ENCODE results near the gene NXPE1. TPM values are rescaled to one million over a fixed set of nuclear protein-coding genes. Genes with fewer than 3 reads are reported as not detected.

Gene NXPE1
- total and polyA plus RNA-seq, 2 experiments from 2014 or later: not detected

DNA sequence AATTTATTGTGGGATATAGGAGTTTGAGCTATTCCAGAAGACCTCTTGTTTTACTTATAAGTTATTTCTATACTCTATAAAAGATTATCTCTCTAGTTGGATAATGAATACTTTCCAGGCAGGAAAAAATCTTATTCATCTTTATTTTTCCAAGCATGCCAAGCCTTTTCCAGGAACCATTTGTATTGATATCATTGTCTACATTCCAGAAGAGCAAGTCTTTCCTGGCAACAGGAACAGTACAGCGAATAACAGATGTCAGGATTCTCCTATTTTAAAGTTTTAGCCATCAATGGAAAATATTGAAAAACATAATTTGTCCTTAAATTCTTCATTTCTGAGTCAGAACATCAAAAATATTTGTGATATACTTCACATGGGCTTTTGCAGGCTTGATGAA lies 5.2 kb upstream of the NXPE1 start:
- Histone ChIP-seq H3K4me1 (ENCODE audit: insufficient read depth) (peaks cover 14% of the 10 kb centered on the region), H3K4me2 (no peak overlapping the region), H3K9me2 (ENCODE audit: insufficient read depth) (no peaks in the 10 kb centered on the region; the same call in 1 of the 2 replicates), H2AFZ (no peak overlapping the region), H4K20me1 (replicated peaks; ENCODE audit: insufficient read depth) (no peaks in the 10 kb centered on the region), H3K27ac (ENCODE audit: low read depth) (no peak overlapping the region), H3K36me3 (ENCODE audit: insufficient read depth) (no peaks in the 10 kb centered on the region), H3F3A (replicated peaks; ENCODE audit: low read depth) (no peaks in the 10 kb centered on the region), H3K4me3 (no peak overlapping the region), H3K27me3 (ENCODE audit: insufficient read depth) (no peaks in the 10 kb centered on the region), H3K79me2 (replicated peaks; ENCODE audit: insufficient read depth) (no peaks in the 10 kb centered on the region)
- Mint-ChIP-seq H3K36me3 (ENCODE audit: low read depth) (no peaks in the 10 kb centered on the region), H3K4me3 (no peak overlapping the region), H3K4me1 (peaks cover 25% of the 10 kb centered on the region), H3K9me3 (no peaks in the 10 kb centered on the region), H3K27me3 (ENCODE audit: insufficient read depth, low read depth, poor library complexity) (peaks cover 3% of the 10 kb centered on the region), H3K27ac (no peak overlapping the region)
- ATAC-seq (no peak), DNase-seq (ENCODE audit: low spot score) (no peak)
- TF ChIP-seq ZNF331 (CRISPR knock-in tag; IDR thresholded peaks at IDR 0.05; ENCODE audit: low read depth) (no peak), STAT1 (IDR thresholded peaks at IDR 0.05; ENCODE audit: unreplicated experiment) (no peak), POLR2AphosphoS5 (IDR thresholded peaks at IDR 0.05; ENCODE audit: low read depth) (no peak), EZH2 (IDR thresholded peaks at IDR 0.05; ENCODE audit: low read depth, unreplicated experiment) (no peak)
- TF ChIP-seq, protein P1, sequence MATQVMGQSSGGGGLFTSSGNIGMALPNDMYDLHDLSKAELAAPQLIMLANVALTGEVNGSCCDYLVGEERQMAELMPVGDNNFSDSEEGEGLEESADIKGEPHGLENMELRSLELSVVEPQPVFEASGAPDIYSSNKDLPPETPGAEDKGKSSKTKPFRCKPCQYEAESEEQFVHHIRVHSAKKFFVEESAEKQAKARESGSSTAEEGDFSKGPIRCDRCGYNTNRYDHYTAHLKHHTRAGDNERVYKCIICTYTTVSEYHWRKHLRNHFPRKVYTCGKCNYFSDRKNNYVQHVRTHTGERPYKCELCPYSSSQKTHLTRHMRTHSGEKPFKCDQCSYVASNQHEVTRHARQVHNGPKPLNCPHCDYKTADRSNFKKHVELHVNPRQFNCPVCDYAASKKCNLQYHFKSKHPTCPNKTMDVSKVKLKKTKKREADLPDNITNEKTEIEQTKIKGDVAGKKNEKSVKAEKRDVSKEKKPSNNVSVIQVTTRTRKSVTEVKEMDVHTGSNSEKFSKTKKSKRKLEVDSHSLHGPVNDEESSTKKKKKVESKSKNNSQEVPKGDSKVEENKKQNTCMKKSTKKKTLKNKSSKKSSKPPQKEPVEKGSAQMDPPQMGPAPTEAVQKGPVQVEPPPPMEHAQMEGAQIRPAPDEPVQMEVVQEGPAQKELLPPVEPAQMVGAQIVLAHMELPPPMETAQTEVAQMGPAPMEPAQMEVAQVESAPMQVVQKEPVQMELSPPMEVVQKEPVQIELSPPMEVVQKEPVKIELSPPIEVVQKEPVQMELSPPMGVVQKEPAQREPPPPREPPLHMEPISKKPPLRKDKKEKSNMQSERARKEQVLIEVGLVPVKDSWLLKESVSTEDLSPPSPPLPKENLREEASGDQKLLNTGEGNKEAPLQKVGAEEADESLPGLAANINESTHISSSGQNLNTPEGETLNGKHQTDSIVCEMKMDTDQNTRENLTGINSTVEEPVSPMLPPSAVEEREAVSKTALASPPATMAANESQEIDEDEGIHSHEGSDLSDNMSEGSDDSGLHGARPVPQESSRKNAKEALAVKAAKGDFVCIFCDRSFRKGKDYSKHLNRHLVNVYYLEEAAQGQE (IDR thresholded peaks at IDR 0.05; ENCODE audit: unreplicated experiment): no peak
- TF ChIP-seq, protein P2, sequence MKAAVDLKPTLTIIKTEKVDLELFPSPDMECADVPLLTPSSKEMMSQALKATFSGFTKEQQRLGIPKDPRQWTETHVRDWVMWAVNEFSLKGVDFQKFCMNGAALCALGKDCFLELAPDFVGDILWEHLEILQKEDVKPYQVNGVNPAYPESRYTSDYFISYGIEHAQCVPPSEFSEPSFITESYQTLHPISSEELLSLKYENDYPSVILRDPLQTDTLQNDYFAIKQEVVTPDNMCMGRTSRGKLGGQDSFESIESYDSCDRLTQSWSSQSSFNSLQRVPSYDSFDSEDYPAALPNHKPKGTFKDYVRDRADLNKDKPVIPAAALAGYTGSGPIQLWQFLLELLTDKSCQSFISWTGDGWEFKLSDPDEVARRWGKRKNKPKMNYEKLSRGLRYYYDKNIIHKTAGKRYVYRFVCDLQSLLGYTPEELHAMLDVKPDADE (IDR thresholded peaks at IDR 0.05): no peak

DNA sequence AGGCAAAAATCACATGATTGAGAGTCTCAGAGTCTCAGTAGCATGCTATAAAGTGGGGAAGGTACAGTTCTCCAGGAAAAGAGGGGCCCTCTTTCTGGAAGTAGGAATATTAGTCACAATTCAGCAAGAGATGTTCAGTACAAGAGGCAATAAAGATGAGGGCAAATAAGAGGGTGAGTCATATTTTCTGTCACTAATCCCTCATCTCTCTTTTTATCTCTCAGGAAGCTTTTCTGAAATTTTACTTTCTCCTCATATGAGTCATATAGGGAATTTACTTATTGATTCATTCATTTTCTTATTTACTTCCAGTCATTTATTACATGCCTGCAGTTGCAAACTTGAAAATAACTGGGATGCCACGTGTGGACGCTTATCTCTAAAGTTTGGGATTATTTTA lies 3.4 kb upstream of the NXPE1 start:
- peaks cover 5% of the 10 kb centered on the region; the same call in 1 of the 2 replicates for H3K4me1 ChIP-seq (ENCODE audit: insufficient read depth)
- no peak for ATAC-seq
- no peak overlapping the region for H3K27ac Mint-ChIP-seq
- peaks cover 3% of the 10 kb centered on the region for H3K27me3 Mint-ChIP-seq (ENCODE audit: insufficient read depth, low read depth, poor library complexity)
- no peak overlapping the region for H3K27ac ChIP-seq (ENCODE audit: low read depth)
- H3K4me1 Mint-ChIP-seq: peaks cover 25% of the 10 kb centered on the region
- H3K27me3 ChIP-seq (ENCODE audit: insufficient read depth): no peaks in the 10 kb centered on the region
- no peaks in the 10 kb centered on the region for H4K20me1 ChIP-seq (replicated peaks; ENCODE audit: insufficient read depth)
- H3K9me3 Mint-ChIP-seq: no peaks in the 10 kb centered on the region
- H3K36me3 ChIP-seq (ENCODE audit: insufficient read depth): no peaks in the 10 kb centered on the region
- no peaks in the 10 kb centered on the region for H3K79me2 ChIP-seq (replicated peaks; ENCODE audit: insufficient read depth)
- H2AFZ ChIP-seq: no peak overlapping the region
- H3K36me3 Mint-ChIP-seq (ENCODE audit: low read depth): no peaks in the 10 kb centered on the region
- H3F3A ChIP-seq (replicated peaks; ENCODE audit: low read depth): no peaks in the 10 kb centered on the region
- no peak for DNase-seq (ENCODE audit: low spot score)
- H3K4me3 Mint-ChIP-seq: no peak overlapping the region
- no peaks in the 10 kb centered on the region; the same call in 1 of the 2 replicates for H3K9me2 ChIP-seq (ENCODE audit: insufficient read depth)
- H3K4me3 ChIP-seq: no peak overlapping the region
- H3K4me2 ChIP-seq: no peak overlapping the region
- TF ChIP-seq STAT1 (IDR thresholded peaks at IDR 0.05; ENCODE audit: unreplicated experiment) (no peak), NANOG (IDR thresholded peaks at IDR 0.05; ENCODE audit: borderline replicate concordance) (no peak)
- TF ChIP-seq, protein P1 (IDR thresholded peaks at IDR 0.05; ENCODE audit: unreplicated experiment): no peak

Measured in GM23338 (cell line).